Bronchial epithelial cell (primary cell): Measurements from ENCODE around the gene EHD3. TPM values are rescaled to one million over a fixed set of nuclear protein-coding genes. Genes with fewer than 3 reads are reported as not detected.

Experiments
- DNase-seq: peaks from one replicate; pipeline ENCODE4 v3.0.0-alpha.2; 2010; ENCODE audit warnings: low read depth
- FAIRE-seq: peaks from 2 replicates; lab custom pipeline; 2011; peaks lifted over from hg19 to GRCh38; lab: Jason Lieb, UNC
- H3K27me3 ChIP-seq: 2 replicates; pipeline ENCODE4 v1.5.1; 2011; ENCODE audit warnings: low read length; ENCODE audit not compliant: control insufficient read depth, insufficient read depth
- H3K36me3 ChIP-seq: 2 replicates; pipeline ENCODE4 v1.5.1; 2011; ENCODE audit warnings: low read length; ENCODE audit not compliant: control insufficient read depth, insufficient read depth
- H3K4me3 ChIP-seq: 2 replicates; pipeline ENCODE4 v1.5.1; 2011; ENCODE audit warnings: mild to moderate bottlenecking, low read depth, low read length, control low read depth
- CTCF ChIP-seq: IDR thresholded peaks from 2 replicates; pipeline ENCODE4 v1.5.1; 2011; ENCODE audit warnings: mild to moderate bottlenecking, moderate library complexity, low read length, control low read depth, inconsistent platforms; ENCODE audit not compliant: insufficient read depth, severe bottlenecking
- total RNA-seq: library from RNA; depleted of rRNA; stranded (reverse); fragments of >200 nt; gene quantifications from 2 replicates; pipeline ENCODE4 v1.2.1, GENCODE V29; 2014

The EHD3 gene
- total RNA-seq, 1 donor from 2014 or later = 1.6 TPM

GRCh38 chr2:31263636-31264190 is 29.8 kb downstream of the EHD3 start:
- no peaks in the 10 kb centered on the region for H3K36me3 ChIP-seq
- no peak overlapping the region for H3K4me3 ChIP-seq
- H3K27me3 ChIP-seq = no peaks in the 10 kb centered on the region
- no peak for TF ChIP-seq CTCF
- FAIRE-seq = no peak
- DNase-seq = no peak

GRCh38 chr2:31265234-31265633 is 31.3 kb downstream of the EHD3 start:
- TF ChIP-seq CTCF = no peak
- FAIRE-seq (no peak), DNase-seq (no peak)
- H3K4me3 ChIP-seq = no peak overlapping the region
- no peaks in the 10 kb centered on the region for H3K27me3 ChIP-seq
- no peaks in the 10 kb centered on the region for H3K36me3 ChIP-seq

GRCh38 chr2:31266804-31267203 is 32.9 kb downstream of the EHD3 start:
- Histone ChIP-seq H3K27me3 (no peaks in the 10 kb centered on the region), H3K36me3 (no peaks in the 10 kb centered on the region), H3K4me3 (no peak overlapping the region)
- FAIRE-seq = no peak
- DNase-seq = no peak
- TF ChIP-seq CTCF = no peak

- Histone ChIP-seq H3K36me3 (no peaks in the 10 kb centered on the region), H3K4me3 (no peak overlapping the region), H3K27me3 (no peaks in the 10 kb centered on the region)
- no peak for FAIRE-seq
- no peak for TF ChIP-seq CTCF
- no peak for DNase-seq
These were observed 33.6 kb downstream of the EHD3 start for GRCh38 chr2:31267437-31268120.

- Histone ChIP-seq H3K36me3 (no peaks in the 10 kb centered on the region), H3K27me3 (no peaks in the 10 kb centered on the region), H3K4me3 (no peak overlapping the region)
- no peak for DNase-seq
- no peak for TF ChIP-seq CTCF
- FAIRE-seq = no peak
These were observed 34.4 kb downstream of the EHD3 start for GRCh38 chr2:31268344-31268743.
